ENCODE data around the gene P2RY6. TPM values are rescaled to one million over a fixed set of nuclear protein-coding genes. Genes with fewer than 3 reads are reported as not detected.

P2RY6 gene
- total and polyA plus RNA-seq, 8 donors = 0.29 to 2.9 (median 1.3) TPM; not detected in 3

- intact Hi-C loops (cut with DNase I; ENCODE audit: low total_unique reads) = no loop called here
- Histone ChIP-seq H3K36me3 (no peaks in the 10 kb centered on the region), H3K4me1 (peaks cover 0 to 12% (median 0%) of the 10 kb centered on the region in 4 donors), H3K27me3 (no peaks in the 10 kb centered on the region), H3K4me3 (no peak overlapping the region), H3K27ac (no peak overlapping the region), H3K9me3 (no peaks in the 10 kb centered on the region)
- no peak for TF ChIP-seq POLR2A (IDR thresholded peaks at IDR 0.05)
- TF ChIP-seq POLR2AphosphoS5 (IDR thresholded peaks at IDR 0.05) = no peak
- TF ChIP-seq CTCF (IDR thresholded peaks at IDR 0.05) = no peak
- DNase-seq = no peak
- 76 to 92% (median 89%) methylated on average over 9 to 23 of the region's 23 CpGs for WGBS, 5 donors
Measured at GRCh38 chr11:73233692-73234470, 38.3 kb upstream of the P2RY6 start.

GRCh38 chr11:73234471-73235181 is 37.5 kb upstream of the P2RY6 start:
- Histone ChIP-seq H3K4me3 (no peak overlapping the region), H3K4me1 (peaks cover 0 to 12% (median 2%) of the 10 kb centered on the region in 4 donors), H3K27ac (no peak overlapping the region), H3K36me3 (no peaks in the 10 kb centered on the region), H3K27me3 (no peaks in the 10 kb centered on the region), H3K9me3 (no peaks in the 10 kb centered on the region)
- no peak for TF ChIP-seq POLR2AphosphoS5 (IDR thresholded peaks at IDR 0.05)
- TF ChIP-seq CTCF (IDR thresholded peaks at IDR 0.05) = no peak
- no peak for TF ChIP-seq EP300 (IDR thresholded peaks at IDR 0.05)
- no peak for TF ChIP-seq POLR2A (IDR thresholded peaks at IDR 0.05)
- WGBS, 5 donors = 93 to 97% (median 95%) methylated on average over 54 to 56 of the region's 56 CpGs
- intact Hi-C loops (cut with DNase I; ENCODE audit: low total_unique reads) = no loop called here
- DNase-seq = no peak

DNA sequence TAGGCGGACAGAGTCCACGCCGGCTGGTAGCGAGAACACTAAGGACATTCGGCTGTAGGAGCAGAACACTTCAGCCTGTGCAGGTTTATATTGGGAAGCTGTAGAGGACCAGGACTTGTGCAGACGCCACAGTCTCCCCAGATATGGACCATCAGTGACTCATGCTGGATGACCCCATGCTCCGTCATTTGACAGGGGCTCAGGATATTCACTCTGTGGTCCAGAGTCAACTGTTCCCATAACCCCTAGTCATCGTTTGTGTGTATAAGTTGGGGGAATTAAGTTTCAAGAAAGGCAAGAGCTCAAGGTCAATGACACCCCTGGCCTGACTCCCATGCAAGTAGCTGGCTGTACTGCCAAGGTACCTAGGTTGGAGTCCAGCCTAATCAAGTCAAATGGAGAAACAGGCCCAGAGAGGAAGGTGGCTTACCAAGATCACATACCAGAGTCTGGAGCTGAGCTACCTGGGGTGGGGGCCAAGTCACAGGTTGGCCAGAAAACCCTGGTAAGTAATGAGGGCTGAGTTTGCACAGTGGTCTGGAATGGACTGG is 36.8 kb upstream of the P2RY6 start:
- no peaks in the 10 kb centered on the region for H3K9me3 ChIP-seq

More for the DNA sequence above, 36.8 kb upstream of the P2RY6 start:
- WGBS, 5 donors = 88 to 96% (median 89%) methylated on average over 5 to 8 of the region's 8 CpGs
- intact Hi-C loops (cut with DNase I; ENCODE audit: low total_unique reads) = no loop called here
- Histone ChIP-seq H3K27ac (no peak overlapping the region), H3K27me3 (no peaks in the 10 kb centered on the region), H3K4me3 (no peak overlapping the region), H3K4me1 (peaks cover 0 to 12% (median 8%) of the 10 kb centered on the region in 4 donors), H3K36me3 (no peaks in the 10 kb centered on the region)
- no peak for TF ChIP-seq EP300 (IDR thresholded peaks at IDR 0.05)
- TF ChIP-seq POLR2AphosphoS5 (IDR thresholded peaks at IDR 0.05) = no peak
- no peak for TF ChIP-seq POLR2A (IDR thresholded peaks at IDR 0.05)
- TF ChIP-seq CTCF (IDR thresholded peaks at IDR 0.05) = no peak
- DNase-seq = no peak

All from stomach (tissue), 9 donors.